ENCODE data around the gene POFUT2.

The POFUT2 gene

GRCh38 chr21:45260191-45260825, 27.4 kb downstream of the POFUT2 start:
- no peak for DNase-seq

GRCh38 chr21:45259206-45259840, 28.4 kb downstream of the POFUT2 start:
- no peak for DNase-seq

GRCh38 chr21:45258466-45258865, 29.2 kb downstream of the POFUT2 start:
- DNase-seq: no peak

- DNase-seq: no peak
Measured at GRCh38 chr21:45257673-45258341, 29.9 kb downstream of the POFUT2 start.

DNA sequence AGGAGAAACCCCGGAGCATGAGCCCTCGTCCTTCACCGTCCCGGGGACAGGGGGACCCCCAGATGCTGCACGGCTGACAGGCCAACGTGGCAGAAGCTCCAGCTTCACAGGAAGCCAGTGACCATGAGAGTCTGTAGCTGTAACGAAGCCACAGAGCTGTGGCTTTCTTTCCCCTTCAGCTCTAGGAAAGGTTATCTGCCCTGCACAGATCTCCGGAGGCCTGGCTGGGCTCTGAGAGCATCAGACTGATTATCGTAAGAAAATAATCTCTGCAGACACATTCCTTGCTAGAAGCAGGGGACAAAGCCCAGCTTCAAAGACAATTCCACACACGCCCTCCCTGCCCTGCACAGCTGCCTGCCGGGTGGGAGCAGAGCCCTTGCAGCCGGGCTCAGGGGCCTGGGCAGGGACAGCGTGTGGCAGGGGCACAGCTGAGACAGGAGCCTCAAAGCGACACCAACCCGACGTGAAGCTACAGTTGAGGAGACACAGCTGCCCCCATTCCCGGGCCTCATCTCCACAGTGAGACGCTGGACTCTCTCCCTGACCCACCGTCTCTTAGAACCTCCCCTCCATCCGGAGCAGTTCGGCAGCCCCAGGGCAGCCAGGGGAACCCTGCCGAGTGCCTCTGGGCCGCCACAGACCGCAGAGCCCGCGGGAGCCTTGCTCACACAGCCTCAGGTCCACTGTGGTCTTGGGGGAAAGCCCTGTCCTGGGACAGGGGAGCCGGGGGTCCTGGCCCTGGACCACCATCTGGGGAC, 30.6 kb downstream of the POFUT2 start:
- DNase-seq: no peak

DNA sequence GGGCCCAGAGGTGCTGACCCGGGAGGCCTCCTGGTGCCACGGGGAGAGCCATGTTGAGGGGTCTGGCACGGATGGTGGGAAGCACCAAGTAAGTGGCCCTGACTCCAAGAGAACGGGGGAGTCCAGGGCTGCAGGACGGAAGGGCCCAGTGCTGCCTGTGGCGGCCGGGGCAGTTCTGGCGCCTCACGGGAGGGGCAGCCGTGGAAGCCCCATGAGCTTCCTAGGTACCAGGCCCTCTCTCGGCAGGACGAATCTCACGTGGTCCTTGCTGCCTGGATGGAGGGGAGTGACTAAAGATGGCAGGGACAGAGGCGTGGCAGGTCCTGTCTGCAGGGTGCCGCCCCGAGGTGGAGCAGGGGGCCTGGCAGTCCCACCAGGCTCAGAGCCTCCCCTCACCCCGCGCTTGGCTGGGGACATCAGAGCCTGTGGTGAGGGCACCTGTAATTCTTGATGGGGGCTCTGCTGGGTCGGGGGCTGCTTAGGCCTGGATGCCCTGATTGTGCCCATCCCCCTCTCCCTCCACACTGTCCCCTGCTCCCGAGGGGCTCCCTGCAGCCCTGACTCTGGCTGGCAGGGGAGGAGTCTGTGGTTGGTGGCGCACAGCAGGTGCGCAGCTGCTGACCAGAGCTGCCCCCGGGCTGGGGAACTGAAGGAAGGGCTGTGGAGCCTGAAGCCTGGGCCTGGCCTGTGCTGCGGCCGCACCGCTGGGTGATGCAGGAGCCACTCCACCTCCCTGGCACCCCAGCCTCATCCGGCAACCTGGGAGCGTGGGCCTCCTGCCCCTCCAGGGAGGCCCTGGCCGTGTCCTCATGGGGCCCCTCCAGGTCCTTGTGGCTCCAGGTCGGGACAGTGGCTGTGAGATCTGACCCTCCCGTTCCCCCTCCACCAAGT, 31.4 kb downstream of the POFUT2 start:
- DNase-seq: no peak

- DNase-seq: peak; percentile 32
Measured at GRCh38 chr21:45255381-45256020, 32.2 kb downstream of the POFUT2 start.

DNA sequence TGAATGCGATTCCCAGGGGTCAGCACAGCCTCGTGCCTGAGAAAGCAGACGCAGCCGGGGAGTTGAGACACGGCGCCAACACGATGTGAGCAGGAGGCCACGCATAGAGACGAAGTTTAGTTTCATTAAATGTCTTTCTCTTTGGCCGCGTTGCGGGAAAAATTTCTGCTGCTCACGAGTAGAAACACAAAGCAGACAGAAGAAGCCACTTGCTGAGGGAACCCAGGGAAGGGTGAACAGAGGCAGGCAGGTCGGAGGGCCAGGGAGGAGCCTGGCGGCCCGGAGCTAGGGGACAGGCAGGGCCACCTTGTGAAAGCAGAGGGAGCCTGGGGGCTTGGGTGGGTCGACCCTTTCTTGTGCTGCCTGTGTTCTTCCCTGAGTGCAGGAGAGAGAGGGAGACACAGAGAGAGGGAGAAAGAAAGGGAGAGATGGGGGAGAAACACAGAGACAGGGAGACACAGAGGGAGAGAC, 33.2 kb downstream of the POFUT2 start:
- DNase-seq: no peak

GRCh38 chr21:45253633-45254459, 33.8 kb downstream of the POFUT2 start:
- no peak for DNase-seq

DNA sequence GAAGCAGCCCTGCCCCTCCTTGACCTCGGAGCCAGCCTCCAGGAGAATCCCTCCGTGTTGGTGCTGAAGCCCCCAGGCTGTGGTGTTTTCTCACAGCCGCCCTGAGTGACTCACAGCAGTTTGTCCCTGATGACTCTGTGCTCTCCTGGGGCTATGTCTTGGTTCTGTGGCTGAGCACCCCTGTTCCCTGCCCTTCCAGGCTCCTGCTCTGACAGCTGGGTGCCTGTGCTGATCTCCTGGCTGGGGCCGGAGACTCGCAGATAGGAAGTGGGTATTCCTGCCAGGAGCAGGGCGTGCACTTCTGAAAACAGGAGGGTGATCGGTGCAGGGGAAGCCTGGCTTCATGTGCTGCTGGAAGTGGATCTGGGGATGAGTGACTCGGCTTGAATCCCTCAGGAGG, 34.5 kb downstream of the POFUT2 start:
- no peak for DNase-seq

- DNase-seq: no peak
Measured at GRCh38 chr21:45252448-45252925, 35.2 kb downstream of the POFUT2 start.

- DNase-seq: no peak
Measured at GRCh38 chr21:45251635-45252447, 35.9 kb downstream of the POFUT2 start.

DNA sequence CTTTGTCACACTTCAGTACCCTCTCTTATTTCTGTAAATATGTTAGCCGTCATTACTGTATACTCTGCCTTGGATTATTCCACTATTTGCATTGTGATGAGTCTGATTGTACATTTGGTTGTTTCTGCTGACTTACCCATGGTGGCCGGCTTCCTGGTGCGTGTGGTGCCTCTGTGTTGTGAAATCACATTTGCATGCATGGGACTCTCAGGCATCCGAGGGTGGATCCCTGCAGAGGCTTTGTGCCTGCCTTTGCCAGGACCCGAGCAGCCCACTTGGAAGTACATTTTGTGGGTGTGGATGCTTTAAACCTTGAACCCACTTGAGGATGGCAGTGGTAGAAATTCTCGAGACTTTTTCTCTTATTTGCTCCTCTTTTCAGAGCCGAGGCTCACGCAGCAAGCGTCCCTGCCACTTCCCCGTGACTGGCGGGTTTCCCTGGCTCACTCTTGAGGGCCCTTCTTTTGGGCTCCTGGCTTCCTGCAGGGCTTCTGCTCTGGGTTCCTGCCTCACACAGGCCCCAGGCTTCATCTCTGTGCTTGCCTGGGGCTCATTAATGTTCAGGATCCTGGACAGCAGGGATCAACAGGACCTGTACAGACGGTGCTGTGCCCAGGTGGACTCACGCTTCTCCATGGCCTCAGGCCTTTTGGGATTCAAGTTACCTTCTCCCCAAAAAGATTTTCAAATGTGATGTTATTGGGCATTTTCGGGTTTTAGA, 36.6 kb downstream of the POFUT2 start:
- no peak for DNase-seq

GRCh38 chr21:45250272-45250671, 37.4 kb downstream of the POFUT2 start:
- no peak for DNase-seq

DNA sequence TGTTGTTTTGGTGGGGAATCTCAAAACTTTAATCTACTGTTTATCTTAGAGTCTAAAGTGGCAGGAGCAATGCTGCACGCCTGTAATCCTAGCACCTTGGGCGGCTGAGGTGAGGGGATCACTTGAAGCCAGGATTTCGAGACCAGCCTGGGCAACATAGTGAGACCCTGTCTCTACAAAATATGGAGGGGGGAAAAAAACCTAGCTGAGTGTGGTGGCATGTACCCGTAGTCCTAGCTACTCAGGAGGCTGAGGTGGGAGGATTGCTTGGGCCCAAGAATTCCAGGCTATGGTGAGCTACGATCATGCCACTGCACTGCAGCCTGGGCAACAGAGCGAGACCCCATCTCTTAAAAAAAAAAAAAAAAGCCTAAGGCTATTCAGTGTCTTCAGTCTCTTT, 38.1 kb downstream of the POFUT2 start:
- DNase-seq: no peak

GRCh38 chr21:45248893-45249381, 38.8 kb downstream of the POFUT2 start:
- DNase-seq: no peak

GRCh38 chr21:45248301-45248892, 39.3 kb downstream of the POFUT2 start:
- no peak for DNase-seq

Measured in NCI-H774 (cell line).